ENCODE measurements around the gene DNAJA2. TPM values are rescaled to one million over a fixed set of nuclear protein-coding genes. Genes with fewer than 3 reads are reported as not detected.

DNAJA2 gene
- total RNA-seq, 1 donor from 2014 or later, result 56.5 TPM

GRCh38 chr16:46991729-46992704 is 18.5 kb upstream of the DNAJA2 start:
- no peak for DNase-seq (ENCODE audit: low spot score)
- TF ChIP-seq, protein P1, sequence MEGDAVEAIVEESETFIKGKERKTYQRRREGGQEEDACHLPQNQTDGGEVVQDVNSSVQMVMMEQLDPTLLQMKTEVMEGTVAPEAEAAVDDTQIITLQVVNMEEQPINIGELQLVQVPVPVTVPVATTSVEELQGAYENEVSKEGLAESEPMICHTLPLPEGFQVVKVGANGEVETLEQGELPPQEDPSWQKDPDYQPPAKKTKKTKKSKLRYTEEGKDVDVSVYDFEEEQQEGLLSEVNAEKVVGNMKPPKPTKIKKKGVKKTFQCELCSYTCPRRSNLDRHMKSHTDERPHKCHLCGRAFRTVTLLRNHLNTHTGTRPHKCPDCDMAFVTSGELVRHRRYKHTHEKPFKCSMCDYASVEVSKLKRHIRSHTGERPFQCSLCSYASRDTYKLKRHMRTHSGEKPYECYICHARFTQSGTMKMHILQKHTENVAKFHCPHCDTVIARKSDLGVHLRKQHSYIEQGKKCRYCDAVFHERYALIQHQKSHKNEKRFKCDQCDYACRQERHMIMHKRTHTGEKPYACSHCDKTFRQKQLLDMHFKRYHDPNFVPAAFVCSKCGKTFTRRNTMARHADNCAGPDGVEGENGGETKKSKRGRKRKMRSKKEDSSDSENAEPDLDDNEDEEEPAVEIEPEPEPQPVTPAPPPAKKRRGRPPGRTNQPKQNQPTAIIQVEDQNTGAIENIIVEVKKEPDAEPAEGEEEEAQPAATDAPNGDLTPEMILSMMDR (IDR thresholded peaks at IDR 0.05; ENCODE audit: unreplicated experiment), result no peak
- H3K27ac Mint-ChIP-seq (ENCODE audit: unreplicated experiment), result no peak overlapping the region
- no peaks in the 10 kb centered on the region for H3K9me3 Mint-ChIP-seq (ENCODE audit: unreplicated experiment)
- H3K27me3 Mint-ChIP-seq (ENCODE audit: unreplicated experiment), result peaks cover 2% of the 10 kb centered on the region
- H3K36me3 Mint-ChIP-seq (ENCODE audit: low read depth, unreplicated experiment), result no peaks in the 10 kb centered on the region
- H3K4me3 Mint-ChIP-seq (ENCODE audit: unreplicated experiment), result no peak overlapping the region
- no peaks in the 10 kb centered on the region for H3K4me1 Mint-ChIP-seq (ENCODE audit: unreplicated experiment)

DNA sequence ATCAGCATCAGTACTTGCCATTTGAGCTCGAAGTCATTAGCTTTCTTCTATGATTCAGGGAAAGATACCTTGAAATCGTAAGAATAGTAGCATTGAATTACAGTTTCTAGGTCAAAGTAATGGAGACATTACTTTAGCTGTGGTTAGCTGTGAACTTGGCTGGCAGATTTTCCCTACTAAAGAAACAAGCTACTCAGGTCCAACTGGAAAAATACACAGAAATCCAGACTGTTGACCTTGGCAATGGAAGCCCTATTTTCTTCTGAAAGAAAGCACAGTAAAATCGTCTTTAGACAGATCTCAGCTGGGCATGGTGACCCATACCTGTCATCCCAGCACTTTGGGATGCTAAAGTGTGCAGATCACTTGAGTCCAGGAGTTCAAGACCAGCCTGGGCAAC is 13.4 kb upstream of the DNAJA2 start:
- H3K4me1 Mint-ChIP-seq (ENCODE audit: unreplicated experiment), result no peaks in the 10 kb centered on the region
- no peaks in the 10 kb centered on the region for H3K36me3 Mint-ChIP-seq (ENCODE audit: low read depth, unreplicated experiment)
- H3K27me3 Mint-ChIP-seq (ENCODE audit: unreplicated experiment), result no peaks in the 10 kb centered on the region
- no peak for DNase-seq (ENCODE audit: low spot score)
- TF ChIP-seq, protein P1 (IDR thresholded peaks at IDR 0.05; ENCODE audit: unreplicated experiment), result no peak
- no peak overlapping the region for H3K4me3 Mint-ChIP-seq (ENCODE audit: unreplicated experiment)
- no peaks in the 10 kb centered on the region for H3K9me3 Mint-ChIP-seq (ENCODE audit: unreplicated experiment)
- H3K27ac Mint-ChIP-seq (ENCODE audit: unreplicated experiment), result no peak overlapping the region

DNA sequence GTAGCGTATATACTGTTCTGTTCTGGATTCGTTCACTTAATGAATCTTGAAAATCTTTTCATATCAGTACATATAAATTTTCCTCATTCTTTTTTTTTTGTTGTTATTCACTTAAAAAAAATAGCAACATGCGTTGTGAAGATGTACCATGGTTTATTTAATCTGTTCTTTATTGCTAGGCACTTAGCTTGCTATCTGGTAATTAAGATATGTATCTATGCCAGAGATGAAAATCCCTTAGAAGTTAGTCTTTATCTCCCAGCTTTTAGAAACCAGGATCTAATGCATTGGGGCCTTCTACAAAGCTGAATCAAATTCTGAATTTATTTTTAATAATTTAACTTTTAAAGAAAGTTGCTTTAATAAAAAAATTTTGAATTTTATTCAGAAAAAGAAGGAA is 13.0 kb upstream of the DNAJA2 start:
- Mint-ChIP-seq H3K27me3 (ENCODE audit: unreplicated experiment) (no peaks in the 10 kb centered on the region), H3K36me3 (ENCODE audit: low read depth, unreplicated experiment) (no peaks in the 10 kb centered on the region), H3K9me3 (ENCODE audit: unreplicated experiment) (no peaks in the 10 kb centered on the region), H3K4me1 (ENCODE audit: unreplicated experiment) (no peaks in the 10 kb centered on the region), H3K4me3 (ENCODE audit: unreplicated experiment) (no peak overlapping the region), H3K27ac (ENCODE audit: unreplicated experiment) (no peak overlapping the region)
- TF ChIP-seq, protein P1 (IDR thresholded peaks at IDR 0.05; ENCODE audit: unreplicated experiment), result no peak
- no peak for DNase-seq (ENCODE audit: low spot score)

GRCh38 chr16:46982335-46982734 is 8.9 kb upstream of the DNAJA2 start:
- Mint-ChIP-seq H3K9me3 (ENCODE audit: unreplicated experiment) (no peaks in the 10 kb centered on the region), H3K4me3 (ENCODE audit: unreplicated experiment) (no peak overlapping the region), H3K4me1 (ENCODE audit: unreplicated experiment) (peaks cover 4% of the 10 kb centered on the region), H3K27me3 (ENCODE audit: unreplicated experiment) (no peaks in the 10 kb centered on the region), H3K36me3 (ENCODE audit: low read depth, unreplicated experiment) (no peaks in the 10 kb centered on the region), H3K27ac (ENCODE audit: unreplicated experiment) (no peak overlapping the region)
- TF ChIP-seq, protein P1 (IDR thresholded peaks at IDR 0.05; ENCODE audit: unreplicated experiment), result no peak
- no peak for DNase-seq (ENCODE audit: low spot score)

GRCh38 chr16:46980926-46981325 is 7.5 kb upstream of the DNAJA2 start:
- H3K27me3 Mint-ChIP-seq (ENCODE audit: unreplicated experiment), result no peaks in the 10 kb centered on the region
- H3K4me3 Mint-ChIP-seq (ENCODE audit: unreplicated experiment), result no peak overlapping the region
- TF ChIP-seq, protein P1 (IDR thresholded peaks at IDR 0.05; ENCODE audit: unreplicated experiment), result no peak
- H3K36me3 Mint-ChIP-seq (ENCODE audit: low read depth, unreplicated experiment), result no peaks in the 10 kb centered on the region
- DNase-seq (ENCODE audit: low spot score), result no peak
- H3K9me3 Mint-ChIP-seq (ENCODE audit: unreplicated experiment), result no peaks in the 10 kb centered on the region
- H3K27ac Mint-ChIP-seq (ENCODE audit: unreplicated experiment), result no peak overlapping the region
- peaks cover 4% of the 10 kb centered on the region for H3K4me1 Mint-ChIP-seq (ENCODE audit: unreplicated experiment)

All from endothelial cell (in vitro differentiated cells).